ENCODE data around the gene MCTP1.

MCTP1 gene

GRCh38 chr5:94715768-94716167 is 569.1 kb downstream of the MCTP1 start:
- no peaks in the 10 kb centered on the region for H3K27me3 ChIP-seq (ENCODE audit: insufficient read depth, low read length, poor library complexity)
- H4K8ac ChIP-seq (ENCODE audit: low read depth, low read length), result no peak overlapping the region
- no peak overlapping the region for H3K4ac ChIP-seq (ENCODE audit: low read depth, low read length)
- no peak overlapping the region for H3K27ac ChIP-seq (ENCODE audit: low read depth, low read length)
- H3K36me3 ChIP-seq (ENCODE audit: control insufficient read depth, insufficient read depth, low read length), result peaks cover 5% of the 10 kb centered on the region
- no peak overlapping the region for H2BK15ac ChIP-seq (replicated peaks; ENCODE audit: low read depth)
- DNase-seq, result no peak
- H2BK120ac ChIP-seq (ENCODE audit: low read depth, low read length), result no peak overlapping the region
- no peak overlapping the region for H3K9ac ChIP-seq (ENCODE audit: low read length)
- no peak overlapping the region for H2AK5ac ChIP-seq (ENCODE audit: low read length)
- no peak overlapping the region for H3K56ac ChIP-seq (ENCODE audit: low read length)
- H4K5ac ChIP-seq (ENCODE audit: low read length), result no peak overlapping the region
- H3K23ac ChIP-seq (ENCODE audit: low read length), result no peak overlapping the region
- no peak overlapping the region for H3K18ac ChIP-seq (ENCODE audit: low read length)
- no peak overlapping the region for H3K4me3 ChIP-seq (ENCODE audit: low read length)
- WGBS (ENCODE audit: extremely low coverage, insufficient coverage, low lambda C conversion rate), result no CpG with 5 or more reads among the region's 3 CpGs
- no peaks in the 10 kb centered on the region for H3K79me2 ChIP-seq (ENCODE audit: control insufficient read depth, insufficient read depth, low read length)
- no peaks in the 10 kb centered on the region for H3K4me1 ChIP-seq (ENCODE audit: control insufficient read depth, low read depth, low read length)
- no peak overlapping the region for H3K4me2 ChIP-seq (ENCODE audit: low read length)
- no peak overlapping the region for H2BK5ac ChIP-seq (ENCODE audit: low read length)
- H3K79me1 ChIP-seq (ENCODE audit: low read length), result no peaks in the 10 kb centered on the region

DNA sequence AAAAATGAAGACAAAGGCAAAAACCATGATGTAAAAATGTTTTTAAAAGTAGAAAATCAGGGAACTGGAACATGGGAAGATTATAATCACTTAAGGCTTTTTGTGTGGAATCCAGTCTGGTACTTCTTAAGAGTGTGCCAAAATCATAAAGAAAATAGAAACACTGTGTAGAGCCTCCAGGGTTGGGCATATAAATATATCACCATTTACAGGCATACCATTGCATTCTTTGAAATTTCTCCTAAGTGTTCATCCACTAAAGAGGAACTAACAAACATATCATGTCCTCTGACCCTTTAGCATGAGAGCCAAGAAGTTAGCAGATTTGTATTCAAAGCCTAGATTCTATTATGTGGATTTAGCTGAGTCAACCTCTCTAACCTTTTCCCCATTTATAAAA is 573.1 kb downstream of the MCTP1 start:
- H3K4me1 ChIP-seq (ENCODE audit: control insufficient read depth, low read depth, low read length), result no peaks in the 10 kb centered on the region
- no peak overlapping the region for H4K5ac ChIP-seq (ENCODE audit: low read length)
- no peak overlapping the region for H3K4me2 ChIP-seq (ENCODE audit: low read length)
- no peak overlapping the region for H2BK15ac ChIP-seq (replicated peaks; ENCODE audit: low read depth)
- H3K4ac ChIP-seq (ENCODE audit: low read depth, low read length), result no peak overlapping the region
- no peak overlapping the region for H3K56ac ChIP-seq (ENCODE audit: low read length)
- no peak overlapping the region for H3K4me3 ChIP-seq (ENCODE audit: low read length)
- no peak overlapping the region for H3K23ac ChIP-seq (ENCODE audit: low read length)
- H3K27me3 ChIP-seq (ENCODE audit: insufficient read depth, low read length, poor library complexity), result no peaks in the 10 kb centered on the region
- no peak overlapping the region for H2AK5ac ChIP-seq (ENCODE audit: low read length)
- H2BK5ac ChIP-seq (ENCODE audit: low read length), result no peak overlapping the region
- H2BK120ac ChIP-seq (ENCODE audit: low read depth, low read length), result no peak overlapping the region
- DNase-seq, result no peak
- H3K79me1 ChIP-seq (ENCODE audit: low read length), result no peaks in the 10 kb centered on the region
- no peak overlapping the region for H4K8ac ChIP-seq (ENCODE audit: low read depth, low read length)
- H3K27ac ChIP-seq (ENCODE audit: low read depth, low read length), result no peak overlapping the region
- no peaks in the 10 kb centered on the region for H3K79me2 ChIP-seq (ENCODE audit: control insufficient read depth, insufficient read depth, low read length)
- H3K36me3 ChIP-seq (ENCODE audit: control insufficient read depth, insufficient read depth, low read length), result peaks cover 5% of the 10 kb centered on the region
- no peak overlapping the region for H3K18ac ChIP-seq (ENCODE audit: low read length)
- no peak overlapping the region for H3K9ac ChIP-seq (ENCODE audit: low read length)

- H4K8ac ChIP-seq (ENCODE audit: low read depth, low read length), result no peak overlapping the region
- H3K36me3 ChIP-seq (ENCODE audit: control insufficient read depth, insufficient read depth, low read length), result peaks cover 5% of the 10 kb centered on the region
- WGBS (ENCODE audit: extremely low coverage, insufficient coverage, low lambda C conversion rate), result no CpG with 5 or more reads among the region's 1 CpG
Measured at GRCh38 chr5:94709277-94709676, 575.6 kb downstream of the MCTP1 start.

DNA sequence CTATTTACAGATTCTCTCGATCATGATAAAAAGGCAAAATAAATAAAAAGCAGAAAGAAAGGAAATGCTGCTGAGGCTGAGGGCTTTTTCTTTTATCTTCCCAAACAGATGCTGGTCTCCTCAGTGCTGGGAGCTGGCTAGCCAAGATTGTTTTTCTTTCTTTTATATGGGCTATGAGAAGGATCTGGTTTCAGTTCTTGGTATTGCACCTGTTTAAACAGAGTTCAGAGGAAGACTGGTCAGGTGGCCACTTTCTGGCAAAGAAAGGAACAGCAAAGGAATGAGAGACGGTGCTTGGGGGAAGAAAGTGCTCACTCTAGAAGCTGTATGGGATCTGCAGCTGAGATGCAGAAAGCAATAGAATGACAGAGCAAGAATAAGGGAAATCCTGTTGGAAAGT is 577.5 kb downstream of the MCTP1 start:
- Histone ChIP-seq H3K18ac (ENCODE audit: low read length) (no peak overlapping the region), H3K36me3 (ENCODE audit: control insufficient read depth, insufficient read depth, low read length) (no peaks in the 10 kb centered on the region), H4K5ac (ENCODE audit: low read length) (no peak overlapping the region), H4K8ac (ENCODE audit: low read depth, low read length) (no peak overlapping the region), H3K23ac (ENCODE audit: low read length) (no peak overlapping the region), H3K4me1 (ENCODE audit: control insufficient read depth, low read depth, low read length) (no peaks in the 10 kb centered on the region), H3K9ac (ENCODE audit: low read length) (no peak overlapping the region), H3K56ac (ENCODE audit: low read length) (no peak overlapping the region), H3K4ac (ENCODE audit: low read depth, low read length) (no peak overlapping the region), H2BK15ac (replicated peaks; ENCODE audit: low read depth) (no peak overlapping the region), H3K4me3 (ENCODE audit: low read length) (no peak overlapping the region), H3K79me2 (ENCODE audit: control insufficient read depth, insufficient read depth, low read length) (no peaks in the 10 kb centered on the region), H2BK5ac (ENCODE audit: low read length) (no peak overlapping the region), H3K27ac (ENCODE audit: low read depth, low read length) (no peak overlapping the region), H3K27me3 (ENCODE audit: insufficient read depth, low read length, poor library complexity) (no peaks in the 10 kb centered on the region), H3K4me2 (ENCODE audit: low read length) (no peak overlapping the region), H2BK120ac (ENCODE audit: low read depth, low read length) (no peak overlapping the region), H2AK5ac (ENCODE audit: low read length) (no peak overlapping the region), H3K79me1 (ENCODE audit: low read length) (no peaks in the 10 kb centered on the region)
- DNase-seq, result no peak
- no CpG with 5 or more reads among the region's 2 CpGs for WGBS (ENCODE audit: extremely low coverage, insufficient coverage, low lambda C conversion rate)

More at GRCh38 chr5:94709277-94709676, 575.6 kb downstream of the MCTP1 start:
- no peak overlapping the region for H3K56ac ChIP-seq (ENCODE audit: low read length)
- no peak overlapping the region for H3K23ac ChIP-seq (ENCODE audit: low read length)
- no peak overlapping the region for H3K9ac ChIP-seq (ENCODE audit: low read length)
- no peak overlapping the region for H3K4ac ChIP-seq (ENCODE audit: low read depth, low read length)
- no peaks in the 10 kb centered on the region for H3K79me1 ChIP-seq (ENCODE audit: low read length)
- H3K27ac ChIP-seq (ENCODE audit: low read depth, low read length), result no peak overlapping the region
- H3K4me1 ChIP-seq (ENCODE audit: control insufficient read depth, low read depth, low read length), result no peaks in the 10 kb centered on the region
- no peak overlapping the region for H3K18ac ChIP-seq (ENCODE audit: low read length)
- H3K27me3 ChIP-seq (ENCODE audit: insufficient read depth, low read length, poor library complexity), result no peaks in the 10 kb centered on the region
- H2AK5ac ChIP-seq (ENCODE audit: low read length), result no peak overlapping the region
- H2BK5ac ChIP-seq (ENCODE audit: low read length), result no peak overlapping the region
- H3K79me2 ChIP-seq (ENCODE audit: control insufficient read depth, insufficient read depth, low read length), result no peaks in the 10 kb centered on the region
- H3K4me3 ChIP-seq (ENCODE audit: low read length), result no peak overlapping the region
- H2BK15ac ChIP-seq (replicated peaks; ENCODE audit: low read depth), result no peak overlapping the region
- H2BK120ac ChIP-seq (ENCODE audit: low read depth, low read length), result no peak overlapping the region
- DNase-seq, result no peak
- no peak overlapping the region for H4K5ac ChIP-seq (ENCODE audit: low read length)
- H3K4me2 ChIP-seq (ENCODE audit: low read length), result no peak overlapping the region

- Histone ChIP-seq H3K27me3 (ENCODE audit: insufficient read depth, low read length, poor library complexity) (no peaks in the 10 kb centered on the region), H3K9ac (ENCODE audit: low read length) (no peak overlapping the region), H3K4ac (ENCODE audit: low read depth, low read length) (no peak overlapping the region), H3K36me3 (ENCODE audit: control insufficient read depth, insufficient read depth, low read length) (no peaks in the 10 kb centered on the region), H3K18ac (ENCODE audit: low read length) (no peak overlapping the region), H3K79me2 (ENCODE audit: control insufficient read depth, insufficient read depth, low read length) (no peaks in the 10 kb centered on the region), H3K56ac (ENCODE audit: low read length) (no peak overlapping the region), H3K4me2 (ENCODE audit: low read length) (no peak overlapping the region), H3K23ac (ENCODE audit: low read length) (no peak overlapping the region), H3K27ac (ENCODE audit: low read depth, low read length) (no peak overlapping the region), H3K4me1 (ENCODE audit: control insufficient read depth, low read depth, low read length) (no peaks in the 10 kb centered on the region), H3K4me3 (ENCODE audit: low read length) (no peak overlapping the region), H2BK15ac (replicated peaks; ENCODE audit: low read depth) (no peak overlapping the region), H2BK5ac (ENCODE audit: low read length) (no peak overlapping the region), H2AK5ac (ENCODE audit: low read length) (no peak overlapping the region), H4K5ac (ENCODE audit: low read length) (no peak overlapping the region), H3K79me1 (ENCODE audit: low read length) (no peaks in the 10 kb centered on the region), H4K8ac (ENCODE audit: low read depth, low read length) (no peak overlapping the region), H2BK120ac (ENCODE audit: low read depth, low read length) (no peak overlapping the region)
- DNase-seq, result no peak
- no CpG with 5 or more reads among the region's 1 CpG for WGBS (ENCODE audit: extremely low coverage, insufficient coverage, low lambda C conversion rate)
Measured at GRCh38 chr5:94705427-94705826, 579.5 kb downstream of the MCTP1 start.

DNA sequence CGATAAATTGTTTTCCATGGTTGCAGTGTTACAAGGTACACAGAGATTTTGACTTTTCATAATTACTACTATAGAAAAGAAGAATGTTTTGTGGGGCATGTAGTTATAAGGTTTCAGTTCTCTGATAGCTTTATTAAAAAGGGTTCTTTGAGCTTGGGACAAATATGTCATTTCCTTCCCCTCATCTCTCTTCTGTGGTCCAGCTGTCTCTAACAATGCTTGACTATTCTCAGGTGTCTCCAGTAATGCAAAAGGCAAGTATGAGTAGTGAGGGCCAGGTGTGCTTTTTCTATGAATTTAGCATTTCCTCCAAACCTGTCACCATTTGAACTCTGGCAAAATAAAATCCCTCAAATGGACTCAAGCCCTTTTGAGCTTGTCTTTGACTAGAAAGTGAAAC is 582.2 kb downstream of the MCTP1 start:
- Histone ChIP-seq H3K36me3 (ENCODE audit: control insufficient read depth, insufficient read depth, low read length) (no peaks in the 10 kb centered on the region), H3K4me1 (ENCODE audit: control insufficient read depth, low read depth, low read length) (no peaks in the 10 kb centered on the region), H3K4me2 (ENCODE audit: low read length) (no peak overlapping the region), H2BK120ac (ENCODE audit: low read depth, low read length) (no peak overlapping the region), H3K9ac (ENCODE audit: low read length) (no peak overlapping the region), H2BK15ac (replicated peaks; ENCODE audit: low read depth) (no peak overlapping the region), H3K18ac (ENCODE audit: low read length) (no peak overlapping the region), H4K5ac (ENCODE audit: low read length) (no peak overlapping the region), H3K4me3 (ENCODE audit: low read length) (no peak overlapping the region), H3K56ac (ENCODE audit: low read length) (no peak overlapping the region), H3K27ac (ENCODE audit: low read depth, low read length) (no peak overlapping the region), H2BK5ac (ENCODE audit: low read length) (no peak overlapping the region), H3K23ac (ENCODE audit: low read length) (no peak overlapping the region), H4K8ac (ENCODE audit: low read depth, low read length) (no peak overlapping the region), H3K27me3 (ENCODE audit: insufficient read depth, low read length, poor library complexity) (no peaks in the 10 kb centered on the region), H2AK5ac (ENCODE audit: low read length) (no peak overlapping the region), H3K79me1 (ENCODE audit: low read length) (no peaks in the 10 kb centered on the region), H3K79me2 (ENCODE audit: control insufficient read depth, insufficient read depth, low read length) (no peaks in the 10 kb centered on the region), H3K4ac (ENCODE audit: low read depth, low read length) (no peak overlapping the region)
- no CpG with 5 or more reads among the region's 1 CpG for WGBS (ENCODE audit: extremely low coverage, insufficient coverage, low lambda C conversion rate)
- no peak for DNase-seq

Data from mesendoderm (in vitro differentiated cells).